IPS-20b (cell line): ENCODE measurements around the gene ADGRB2.

Experiments used
- H3K27ac ChIP-seq: one replicate; pipeline ENCODE4 v1.5.1; 2013; ENCODE audit warnings: low read length
- H3K27me3 ChIP-seq: 2 replicates; pipeline ENCODE4 v1.6.1; 2013; ENCODE audit warnings: mild to moderate bottlenecking, low read length, inconsistent platforms; ENCODE audit not compliant: insufficient read depth
- H3K36me3 ChIP-seq: 2 replicates; pipeline ENCODE4 v1.6.1; 2013; ENCODE audit warnings: low read depth, mild to moderate bottlenecking, inconsistent platforms, low read length, moderate library complexity; ENCODE audit not compliant: insufficient read depth
- H3K4me1 ChIP-seq: 2 replicates; pipeline ENCODE4 v1.6.1; 2013; ENCODE audit warnings: mild to moderate bottlenecking, control low read depth, inconsistent platforms, low read length, moderate library complexity; ENCODE audit not compliant: insufficient read depth
- H3K4me3 ChIP-seq: 2 replicates; pipeline ENCODE4 v1.5.1; 2013; ENCODE audit warnings: mild to moderate bottlenecking, low read length, inconsistent platforms
- H3K9ac ChIP-seq: 2 replicates; pipeline ENCODE4 v1.6.1; 2013; ENCODE audit warnings: low read depth, mild to moderate bottlenecking, inconsistent platforms, low read length, moderate library complexity
- H3K9me3 ChIP-seq: 2 replicates; pipeline ENCODE4 v1.6.1; 2013; ENCODE audit warnings: mild to moderate bottlenecking, low read depth, low read length, inconsistent platforms; ENCODE audit not compliant: insufficient read depth

ADGRB2 gene

GRCh38 chr1:31776516-31776915, 12.4 kb upstream of the ADGRB2 start:
- H3K27me3 ChIP-seq: peaks cover 58% of the 10 kb centered on the region
- H3K27ac ChIP-seq: no peak overlapping the region
- H3K4me1 ChIP-seq: 0 out of 2 replicates have a peak, but pooled peaks cover 3% of the 10 kb centered on the region

GRCh38 chr1:31776032-31776431, 11.9 kb upstream of the ADGRB2 start:
- Histone ChIP-seq H3K4me3 (no peak overlapping the region), H3K36me3 (no peaks in the 10 kb centered on the region), H3K27ac (no peak overlapping the region), H3K27me3 (peaks cover 62% of the 10 kb centered on the region), H3K9me3 (no peaks in the 10 kb centered on the region), H3K9ac (no peak overlapping the region), H3K4me1 (0 out of 2 replicates have a peak, but pooled peaks cover under 1% of the 10 kb centered on the region)

More at GRCh38 chr1:31776516-31776915, 12.4 kb upstream of the ADGRB2 start:
- Histone ChIP-seq H3K36me3 (no peaks in the 10 kb centered on the region), H3K9ac (no peak overlapping the region), H3K9me3 (no peaks in the 10 kb centered on the region), H3K4me3 (no peak overlapping the region)

DNA sequence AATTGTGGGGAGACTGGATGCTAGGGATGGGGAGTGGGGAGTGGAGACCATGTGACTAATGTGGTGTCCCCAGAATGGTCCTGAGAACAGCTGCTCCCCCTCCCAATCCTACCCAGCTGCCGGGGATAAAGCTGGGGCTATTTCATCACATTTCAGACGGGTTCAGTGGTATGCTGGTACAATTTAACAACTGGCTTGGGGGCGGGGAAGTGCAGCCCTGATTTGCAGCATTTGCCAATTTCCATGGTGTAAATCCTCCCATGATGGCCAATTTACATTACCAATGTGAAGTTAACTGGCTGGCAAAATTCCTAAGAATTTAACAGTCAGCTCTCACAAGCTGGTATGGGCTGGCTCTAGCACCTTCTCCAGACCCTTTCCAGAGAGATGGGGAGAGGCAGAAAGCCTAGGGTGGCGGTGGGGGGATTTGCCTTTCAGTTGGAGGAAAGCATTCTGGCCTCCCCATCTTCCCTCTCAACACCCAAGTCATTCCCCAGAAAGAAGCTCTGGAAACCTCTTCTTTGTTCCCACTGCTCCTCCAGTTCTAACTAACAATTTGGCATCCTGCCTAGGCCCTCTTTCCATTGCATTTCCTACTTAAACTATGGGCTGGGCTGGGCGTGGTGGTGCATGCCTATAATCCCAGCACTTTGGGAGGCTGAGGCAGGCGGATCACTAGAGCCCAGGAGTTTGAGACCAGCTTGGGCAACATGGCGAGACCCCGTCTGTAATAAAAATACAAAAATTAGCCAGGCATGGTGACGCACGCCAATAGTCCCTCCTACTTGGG, 11.3 kb upstream of the ADGRB2 start:
- H3K27ac ChIP-seq: no peak overlapping the region
- no peak overlapping the region for H3K9ac ChIP-seq
- H3K4me3 ChIP-seq: no peak overlapping the region
- no peaks in the 10 kb centered on the region; the same call in 1 of the 2 replicates for H3K4me1 ChIP-seq
- H3K36me3 ChIP-seq: no peaks in the 10 kb centered on the region
- no peaks in the 10 kb centered on the region for H3K9me3 ChIP-seq
- H3K27me3 ChIP-seq: peaks cover 69% of the 10 kb centered on the region

GRCh38 chr1:31774495-31774894, 10.4 kb upstream of the ADGRB2 start:
- no peaks in the 10 kb centered on the region for H3K36me3 ChIP-seq
- H3K27me3 ChIP-seq: peaks cover 74% of the 10 kb centered on the region
- no peaks in the 10 kb centered on the region for H3K9me3 ChIP-seq
- no peak overlapping the region for H3K9ac ChIP-seq
- H3K27ac ChIP-seq: no peak overlapping the region
- H3K4me3 ChIP-seq: no peak overlapping the region
- H3K4me1 ChIP-seq: no peaks in the 10 kb centered on the region; the same call in 1 of the 2 replicates

DNA sequence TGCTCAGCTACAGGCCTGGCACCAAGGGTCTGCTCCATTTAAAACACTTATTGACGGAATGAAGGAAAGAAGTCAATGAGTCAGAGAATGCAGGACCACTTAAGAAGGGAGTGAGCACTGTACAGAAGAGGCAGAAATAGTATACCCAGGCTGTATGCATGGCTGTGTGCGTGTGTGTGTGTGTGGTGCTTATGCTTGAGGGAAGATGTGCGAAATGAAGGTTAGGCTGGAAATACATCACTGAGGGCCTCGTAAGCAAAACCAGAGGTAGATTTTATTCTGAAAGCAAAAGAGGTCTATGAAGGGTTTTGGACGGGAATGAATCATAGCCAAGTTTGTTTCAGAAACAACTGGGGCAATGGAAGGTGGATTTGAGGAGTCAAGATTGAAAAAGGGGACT, 9.7 kb upstream of the ADGRB2 start:
- H3K4me1 ChIP-seq: no peaks in the 10 kb centered on the region; the same call in 1 of the 2 replicates
- no peak overlapping the region for H3K27ac ChIP-seq
- no peaks in the 10 kb centered on the region for H3K36me3 ChIP-seq
- no peak overlapping the region for H3K9ac ChIP-seq
- H3K4me3 ChIP-seq: no peak overlapping the region
- peaks cover 74% of the 10 kb centered on the region for H3K27me3 ChIP-seq
- H3K9me3 ChIP-seq: no peaks in the 10 kb centered on the region

GRCh38 chr1:31772669-31773248, 8.6 kb upstream of the ADGRB2 start:
- Histone ChIP-seq H3K27ac (no peak overlapping the region), H3K4me3 (peak overlapping the region; percentile 64), H3K4me1 (no peaks in the 10 kb centered on the region; the same call in 1 of the 2 replicates), H3K36me3 (no peaks in the 10 kb centered on the region), H3K9me3 (no peaks in the 10 kb centered on the region), H3K9ac (no peak overlapping the region; the same call in 1 of the 2 replicates), H3K27me3 (peaks cover 69% of the 10 kb centered on the region)

DNA sequence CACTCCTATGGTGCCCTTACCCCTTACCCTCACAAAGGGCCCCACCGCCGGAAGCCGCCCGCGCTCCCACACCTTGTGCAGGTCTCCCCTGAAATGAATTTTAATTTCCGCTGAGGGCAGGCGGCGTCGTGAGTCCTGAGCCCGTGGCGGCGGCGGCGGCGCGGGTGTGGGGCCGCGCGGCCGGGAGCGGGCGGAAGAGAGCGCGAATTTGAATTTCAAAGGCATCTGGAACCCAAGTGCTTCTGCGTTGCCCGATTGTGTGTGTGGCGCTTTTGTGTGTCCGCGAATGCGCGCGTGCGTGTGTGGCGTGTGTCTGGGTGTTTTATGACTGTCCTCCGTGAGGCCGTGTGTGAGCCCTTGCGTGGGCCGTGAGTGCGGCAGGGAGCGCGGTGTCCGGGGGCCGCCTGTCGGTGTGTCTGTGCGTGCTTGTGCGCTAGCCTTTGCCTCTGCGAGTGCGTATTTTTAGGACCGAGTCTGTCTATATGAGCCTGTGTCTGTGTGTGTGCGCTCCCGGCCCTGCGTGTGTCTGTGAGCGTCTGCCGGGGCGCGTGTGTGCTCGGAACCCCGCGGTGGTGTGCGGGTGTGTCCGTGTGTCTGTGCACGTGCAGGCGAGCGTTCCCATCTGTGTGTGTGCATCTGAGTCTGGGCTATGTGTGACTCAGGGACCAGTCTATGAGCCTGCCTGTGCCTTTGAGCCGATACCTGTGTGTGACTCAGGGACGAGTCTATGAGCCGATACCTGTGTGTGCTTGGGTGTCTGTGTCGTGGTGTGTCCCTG, 7.9 kb upstream of the ADGRB2 start:
- peak overlapping the region; percentile 64 for H3K4me3 ChIP-seq
- H3K9ac ChIP-seq: no peak overlapping the region; the same call in 1 of the 2 replicates
- no peaks in the 10 kb centered on the region; the same call in 1 of the 2 replicates for H3K4me1 ChIP-seq
- no peaks in the 10 kb centered on the region for H3K9me3 ChIP-seq
- H3K27me3 ChIP-seq: peaks cover 69% of the 10 kb centered on the region
- H3K36me3 ChIP-seq: no peaks in the 10 kb centered on the region
- no peak overlapping the region for H3K27ac ChIP-seq

DNA sequence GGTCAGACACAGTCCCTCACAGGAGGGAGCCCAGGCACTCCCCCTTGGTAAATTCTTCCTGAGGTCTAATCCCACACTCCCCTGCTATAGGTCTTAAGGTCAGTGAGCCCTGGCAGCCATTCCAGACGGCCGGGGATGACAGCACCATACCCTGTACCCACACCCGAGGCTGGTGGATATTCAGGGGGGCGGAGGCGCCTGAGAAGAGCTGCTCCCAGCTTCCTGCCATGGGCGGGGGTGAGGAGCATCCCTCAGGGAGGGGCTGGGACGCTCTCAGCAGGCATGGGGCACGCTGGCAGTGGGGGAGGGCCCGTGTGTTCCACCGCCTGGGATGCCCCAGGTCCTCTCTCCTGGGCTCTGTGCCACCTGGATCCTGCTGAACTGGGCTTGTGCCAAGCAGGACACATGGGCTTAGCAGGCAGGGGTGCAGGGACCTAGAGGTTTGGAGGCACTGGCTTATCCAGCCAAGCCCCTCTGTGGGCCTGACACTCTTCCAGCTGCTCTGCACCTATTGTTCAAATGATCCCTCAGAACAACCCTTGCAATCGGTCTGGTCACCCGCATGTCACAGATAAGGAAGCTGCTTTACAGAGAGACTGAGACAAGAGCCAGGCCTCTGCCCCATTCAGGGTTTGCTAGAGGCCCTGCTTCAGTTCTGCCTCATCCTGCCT, 5.7 kb upstream of the ADGRB2 start:
- Histone ChIP-seq H3K9me3 (no peaks in the 10 kb centered on the region), H3K27ac (no peak overlapping the region), H3K36me3 (no peaks in the 10 kb centered on the region), H3K4me3 (no peak overlapping the region), H3K27me3 (peaks cover 58% of the 10 kb centered on the region), H3K4me1 (peaks cover 1% of the 10 kb centered on the region), H3K9ac (no peak overlapping the region)

GRCh38 chr1:31768939-31769704, 5.0 kb upstream of the ADGRB2 start:
- no peaks in the 10 kb centered on the region for H3K36me3 ChIP-seq
- H3K9me3 ChIP-seq: no peaks in the 10 kb centered on the region
- peaks cover 5% of the 10 kb centered on the region for H3K4me1 ChIP-seq
- no peak overlapping the region for H3K9ac ChIP-seq
- peaks cover 56% of the 10 kb centered on the region for H3K27me3 ChIP-seq
- H3K4me3 ChIP-seq: no peak overlapping the region
- no peak overlapping the region for H3K27ac ChIP-seq

GRCh38 chr1:31768407-31768907, 4.3 kb upstream of the ADGRB2 start:
- Histone ChIP-seq H3K36me3 (no peaks in the 10 kb centered on the region), H3K9ac (no peak overlapping the region), H3K4me1 (peaks cover 5% of the 10 kb centered on the region), H3K27me3 (peaks cover 53% of the 10 kb centered on the region), H3K4me3 (no peak overlapping the region), H3K9me3 (no peaks in the 10 kb centered on the region), H3K27ac (no peak overlapping the region)
